Activated CD8-positive, alpha-beta memory T cell treated with anti-CD3 and anti-CD28 coated beads, Interleukin-2, amount 50 U/mL, for 1 hour (primary cell): ENCODE results near the gene ACIN1.

Source experiments
- DNase-seq: peaks from one replicate; pipeline ENCODE4 v3.0.0-alpha.2; 2020; ENCODE audit errors: extremely low read depth

ACIN1 gene

DNA sequence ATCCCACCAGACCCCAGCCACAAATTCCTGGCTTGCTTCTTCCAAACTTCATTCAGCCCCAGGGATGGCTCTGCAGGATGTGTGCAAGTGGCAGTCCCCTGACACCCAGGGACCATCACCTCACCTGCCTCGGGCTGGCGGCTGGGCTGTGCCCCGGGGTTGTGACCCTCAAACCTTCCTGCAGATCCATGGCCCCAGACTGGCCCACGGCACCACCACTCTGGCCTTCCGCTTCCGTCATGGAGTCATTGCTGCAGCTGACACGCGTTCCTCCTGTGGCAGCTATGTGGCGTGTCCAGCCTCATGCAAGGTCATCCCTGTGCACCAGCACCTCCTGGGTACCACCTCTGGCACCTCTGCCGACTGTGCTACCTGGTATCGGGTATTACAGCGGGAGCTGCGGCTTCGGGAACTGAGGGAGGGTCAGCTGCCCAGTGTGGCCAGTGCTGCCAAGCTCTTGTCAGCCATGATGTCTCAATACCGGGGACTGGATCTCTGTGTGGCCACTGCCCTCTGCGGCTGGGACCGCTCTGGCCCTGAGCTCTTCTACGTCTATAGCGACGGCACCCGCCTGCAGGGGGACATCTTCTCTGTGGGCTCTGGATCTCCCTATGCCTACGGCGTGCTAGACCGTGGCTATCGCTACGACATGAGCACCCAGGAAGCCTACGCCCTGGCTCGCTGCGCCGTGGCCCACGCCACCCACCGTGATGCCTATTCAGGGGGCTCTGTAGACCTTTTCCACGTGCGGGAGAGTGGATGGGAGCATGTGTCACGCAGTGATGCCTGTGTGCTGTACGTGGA is 52.6 kb downstream of the ACIN1 start, which contains the start of gene PSMB11:
Gene PSMB11, plus strand, starts transcription at position 51 of the 804 bp plus-strand sequence. Its CDS starts 14 bp downstream, at position 65.
- no peak for DNase-seq

DNA sequence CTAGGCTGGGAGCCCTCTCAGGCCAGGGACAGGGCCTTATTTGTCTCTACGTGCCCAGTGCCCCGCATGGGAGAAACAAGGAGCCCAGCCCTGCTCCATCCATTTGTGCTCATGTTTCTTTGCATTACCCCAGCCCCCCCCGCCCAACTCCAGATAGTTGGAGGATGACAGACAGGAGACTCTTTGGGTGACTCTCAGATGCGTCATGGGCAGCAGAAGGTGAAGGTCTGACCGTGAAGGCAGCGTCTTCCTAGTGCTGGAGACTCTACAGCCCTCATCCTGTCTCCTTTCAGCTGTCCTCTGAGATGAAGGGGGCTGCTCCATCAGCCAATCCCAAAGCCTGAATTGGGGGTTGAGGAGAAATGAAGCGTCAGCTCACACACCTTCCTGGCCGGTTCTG is 53.2 kb downstream of the ACIN1 start:
- no peak for DNase-seq

DNA sequence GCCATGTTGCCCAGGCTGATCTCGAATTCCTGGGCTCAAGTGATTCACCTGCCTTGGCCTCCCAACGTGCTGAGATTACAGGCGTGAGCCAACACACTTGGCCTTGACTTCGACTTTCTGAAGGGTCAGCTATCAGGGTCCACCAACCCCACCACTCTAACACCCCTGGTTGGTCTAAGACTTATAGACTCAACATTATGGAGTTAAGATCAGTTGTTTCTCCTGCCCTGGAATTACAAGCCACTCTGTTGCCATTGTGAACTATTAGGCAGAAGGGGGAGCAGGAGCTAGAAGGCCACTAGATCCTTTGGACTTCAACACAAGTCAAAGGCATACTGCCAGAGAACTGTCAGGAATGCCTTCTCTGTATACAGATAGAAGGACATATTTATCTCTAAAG is 54.8 kb downstream of the ACIN1 start:
- no peak for DNase-seq

DNA sequence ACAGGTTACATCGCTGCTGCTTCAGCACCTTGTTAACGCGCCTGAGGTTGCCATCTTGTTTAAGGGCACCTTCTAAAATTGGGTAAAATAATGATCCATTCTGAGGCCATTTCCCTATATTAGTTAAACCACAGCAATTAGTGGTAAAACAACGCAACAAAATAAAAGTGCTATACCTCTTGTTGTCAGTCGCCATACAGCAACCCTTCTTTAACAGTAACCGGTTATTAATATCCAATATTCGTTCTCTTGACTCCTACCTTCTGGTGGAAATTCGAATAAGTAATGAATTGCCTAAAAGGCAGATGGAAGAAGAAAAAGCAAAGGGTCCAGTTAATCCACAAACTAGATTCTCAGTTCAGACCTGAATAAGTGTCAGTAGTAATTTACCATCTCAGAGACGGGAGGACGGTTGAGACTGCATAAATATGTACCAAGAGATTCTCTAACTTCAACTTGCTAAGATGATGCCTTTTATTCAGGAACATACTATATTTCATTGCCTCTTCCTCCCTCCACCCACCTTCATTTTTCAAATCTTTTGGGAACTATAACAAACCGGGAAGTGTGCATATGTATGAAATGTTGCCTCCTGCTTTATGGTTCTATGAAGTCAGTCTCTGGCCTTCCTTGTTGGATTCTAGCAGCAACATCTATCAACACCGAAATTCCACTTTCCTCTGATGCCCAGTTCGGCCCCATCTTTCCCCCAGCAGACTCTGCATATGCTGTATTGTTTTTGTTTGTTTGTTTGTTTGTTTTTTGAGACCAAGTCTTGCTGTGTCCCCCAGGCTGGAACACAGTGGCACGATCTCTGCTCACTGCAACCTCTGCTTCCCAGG is 59.4 kb downstream of the ACIN1 start:
- DNase-seq: no peak

DNA sequence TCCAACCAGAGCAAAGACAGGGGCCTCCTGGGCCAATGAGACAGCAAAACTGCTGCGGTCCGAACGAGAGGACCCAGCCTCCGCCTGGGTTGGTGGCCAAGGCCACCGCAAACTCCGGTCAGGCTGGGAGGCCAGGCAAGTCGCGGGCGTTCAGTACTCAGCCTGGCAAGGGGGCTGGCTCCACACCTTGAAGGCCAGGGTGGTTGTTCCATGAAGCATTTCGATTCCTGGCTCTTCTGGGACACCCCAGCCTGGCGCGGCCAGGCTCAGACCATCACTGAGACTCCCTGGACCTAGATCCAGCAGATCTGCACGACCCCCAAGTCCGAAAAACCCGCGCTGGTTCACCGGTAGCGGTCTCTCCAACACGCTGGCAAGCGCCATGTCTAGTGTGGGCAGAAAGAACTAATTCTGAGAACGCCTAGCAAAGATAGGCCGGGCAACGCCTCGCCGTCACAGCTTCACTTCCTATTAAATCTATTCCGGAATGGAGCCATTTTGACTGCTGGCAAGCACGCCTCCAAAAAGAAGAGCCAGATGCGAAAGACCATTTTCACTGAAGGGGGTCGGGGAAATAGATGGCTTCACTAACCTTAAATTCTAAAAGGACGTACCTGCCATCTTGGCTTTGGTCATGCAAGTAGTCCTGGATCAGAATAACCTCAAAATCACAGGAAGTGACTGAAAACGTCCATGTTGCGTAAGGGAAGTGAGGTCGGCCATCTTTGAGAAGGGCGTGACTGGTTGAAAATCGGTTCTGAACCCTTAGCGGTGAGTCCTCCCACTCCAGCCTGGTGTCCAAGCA is 60.2 kb downstream of the ACIN1 start, which contains the start of gene PSMB5:
Gene PSMB5, minus strand, starts transcription at position 403 of the 805 bp plus-strand sequence. Its CDS starts 19 bp downstream, at position 384.
- peak; percentile 79 for DNase-seq

DNA sequence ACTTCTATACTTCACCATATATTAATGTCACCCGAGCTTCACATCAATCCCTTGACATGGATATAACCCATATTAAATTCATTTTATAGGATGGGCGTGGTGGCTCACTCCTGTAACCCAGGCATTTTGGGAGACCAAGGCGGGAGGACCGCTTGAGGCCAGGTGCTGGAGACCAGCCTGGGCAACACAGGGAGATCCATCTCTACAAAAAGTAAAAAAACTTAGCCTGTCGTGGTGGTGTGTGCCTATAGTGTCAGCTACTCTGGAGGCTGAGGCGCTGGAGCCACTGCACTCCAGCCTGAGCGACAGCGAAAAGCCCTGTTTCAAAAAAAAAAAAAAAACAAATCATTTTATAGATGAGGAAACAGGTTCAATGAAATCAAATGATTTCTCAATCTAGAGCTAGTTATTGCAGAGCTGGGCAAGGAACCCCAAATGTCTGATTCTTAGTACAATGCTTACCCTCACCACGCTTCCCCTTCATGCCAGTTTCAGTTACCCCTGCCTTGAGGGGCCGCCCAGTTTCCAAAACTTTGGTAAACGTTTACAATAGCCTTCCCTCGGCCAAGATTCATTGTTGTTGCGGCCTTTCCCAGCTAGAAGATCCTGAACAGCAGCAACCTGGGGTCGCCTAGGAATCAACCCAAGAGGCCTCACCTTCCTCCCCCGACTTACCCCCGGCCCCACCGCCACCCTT is 61.0 kb downstream of the ACIN1 start:
- DNase-seq: no peak

DNA sequence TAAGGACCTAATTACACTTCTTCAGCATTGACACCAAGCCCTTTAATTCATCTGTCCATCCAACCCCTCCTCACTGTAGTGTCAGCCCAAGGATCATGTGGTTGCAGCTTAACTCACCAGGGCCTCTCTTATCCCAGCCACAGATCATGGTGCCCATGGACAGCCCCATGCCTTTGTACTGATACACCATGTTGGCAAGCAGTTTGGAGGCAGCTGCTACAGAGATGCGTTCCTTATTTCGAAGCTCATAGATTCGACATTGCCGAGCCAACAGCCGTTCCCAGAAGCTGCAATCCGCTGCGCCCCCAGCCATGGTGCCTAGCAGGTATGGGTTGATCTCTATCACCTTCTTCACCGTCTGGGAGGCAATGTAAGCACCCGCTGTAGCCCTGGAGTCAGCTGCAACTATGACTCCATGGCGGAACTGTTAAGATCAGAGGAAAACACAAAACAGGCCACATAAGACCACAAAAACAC is 61.6 kb downstream of the ACIN1 start:
- DNase-seq: no peak

DNA sequence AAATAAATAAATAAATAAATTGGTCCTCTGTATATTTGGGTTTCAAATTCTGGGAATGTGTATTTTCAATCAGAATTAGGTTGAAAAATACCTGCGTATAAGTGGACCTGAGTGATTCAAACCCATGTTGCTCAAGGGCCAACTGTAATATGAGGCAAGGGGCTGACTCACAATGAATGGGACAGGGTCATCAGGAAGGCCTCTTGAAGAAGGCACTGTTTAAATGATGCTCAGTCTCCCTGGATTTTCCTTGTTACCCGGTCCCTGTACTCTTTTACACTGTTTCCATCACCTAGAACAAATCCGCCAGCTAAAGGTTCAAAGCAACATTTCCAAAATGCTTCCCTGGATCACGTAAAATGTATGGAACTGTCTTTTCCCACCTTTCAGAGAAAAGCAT is 64.0 kb downstream of the ACIN1 start:
- no peak for DNase-seq

DNA sequence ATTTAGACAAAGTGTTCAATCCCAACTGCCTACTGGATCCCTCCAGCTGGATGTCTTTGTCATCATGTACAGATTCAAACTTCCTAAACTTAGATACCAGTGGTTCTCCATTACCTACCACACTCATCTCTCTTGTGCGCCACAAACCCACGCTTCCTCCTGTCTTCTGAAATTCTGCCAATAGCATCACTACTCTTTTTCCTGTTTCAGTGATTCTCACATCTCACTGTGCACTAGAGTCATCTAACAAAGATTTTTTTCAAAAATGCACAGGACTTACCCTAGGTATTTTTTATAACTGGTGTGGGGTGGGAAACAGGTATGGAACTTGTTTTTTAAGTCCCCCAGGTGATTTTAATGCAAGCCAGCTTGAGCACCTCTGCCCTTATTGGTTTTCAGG is 66.1 kb downstream of the ACIN1 start:
- DNase-seq: no peak

DNA sequence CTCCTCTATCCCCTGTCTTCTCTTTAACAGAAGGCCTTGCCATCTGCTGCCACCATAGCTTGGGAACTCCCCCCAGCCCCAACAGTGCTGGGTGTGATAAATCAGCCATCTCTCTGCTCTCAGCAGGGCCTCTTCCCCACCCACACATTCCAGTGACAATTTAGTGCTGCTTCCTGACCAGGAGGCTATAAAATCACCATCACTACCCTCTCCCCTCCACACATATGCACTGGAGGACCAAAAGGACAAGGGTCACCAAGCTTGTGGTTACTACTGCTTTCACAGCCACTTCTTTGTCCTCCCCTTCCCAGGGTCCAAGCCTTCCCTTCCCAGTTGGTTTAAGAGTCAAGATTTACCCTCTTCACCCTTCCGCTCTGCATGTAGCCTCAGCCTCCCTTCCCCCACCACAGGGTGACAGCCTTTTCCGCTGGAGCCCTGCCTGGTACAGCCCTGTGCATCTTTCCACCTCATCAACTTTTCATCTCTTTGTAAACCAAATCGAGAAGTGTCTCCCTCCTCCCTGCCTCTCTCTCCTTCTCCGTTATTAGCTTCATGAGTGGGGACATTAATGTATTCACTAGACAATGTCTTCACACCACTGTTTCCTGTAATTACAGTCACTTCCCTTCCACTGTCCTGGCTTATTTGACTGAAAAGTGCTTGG is 69.7 kb downstream of the ACIN1 start:
- DNase-seq: no peak

DNA sequence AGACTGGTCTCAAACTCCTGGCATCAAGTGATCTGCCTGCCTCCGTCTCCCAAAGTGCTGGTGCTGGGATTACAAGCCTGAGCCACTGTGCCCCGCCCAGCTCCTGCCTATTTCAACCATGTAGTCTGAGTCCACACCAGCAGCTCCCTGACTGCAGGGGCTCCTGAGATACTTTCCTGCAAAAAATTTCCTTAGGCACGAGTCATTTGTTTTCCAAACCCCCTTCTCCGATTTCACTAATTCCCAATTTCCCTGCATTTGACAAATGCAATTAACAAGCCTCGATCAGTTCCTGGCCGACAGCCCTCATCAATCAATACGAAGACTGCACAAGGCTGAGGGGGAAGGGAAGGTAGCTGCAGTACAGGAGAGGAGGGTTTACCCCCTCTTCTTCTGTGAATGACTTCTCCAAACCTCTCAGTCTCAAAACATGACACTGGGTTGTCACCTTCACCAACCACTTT is 70.3 kb downstream of the ACIN1 start:
- no peak for DNase-seq

DNA sequence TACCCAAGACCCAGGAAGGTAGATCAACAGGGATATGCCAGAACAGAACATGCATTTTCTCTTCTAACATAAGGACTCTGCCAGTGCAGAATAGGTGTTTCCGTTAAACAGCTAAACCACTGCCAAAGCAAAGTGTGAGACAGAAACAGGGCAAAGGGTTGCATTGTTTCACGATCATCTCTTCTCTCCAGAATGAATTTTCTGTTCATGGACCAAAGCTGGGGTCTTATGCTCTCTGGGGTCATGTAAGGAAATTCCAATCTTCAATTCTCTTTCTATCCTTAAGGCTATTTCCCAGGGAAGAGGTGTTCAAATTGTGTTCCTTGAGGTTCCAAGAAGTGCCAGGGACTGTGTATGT is 71.2 kb downstream of the ACIN1 start:
- no peak for DNase-seq

DNA sequence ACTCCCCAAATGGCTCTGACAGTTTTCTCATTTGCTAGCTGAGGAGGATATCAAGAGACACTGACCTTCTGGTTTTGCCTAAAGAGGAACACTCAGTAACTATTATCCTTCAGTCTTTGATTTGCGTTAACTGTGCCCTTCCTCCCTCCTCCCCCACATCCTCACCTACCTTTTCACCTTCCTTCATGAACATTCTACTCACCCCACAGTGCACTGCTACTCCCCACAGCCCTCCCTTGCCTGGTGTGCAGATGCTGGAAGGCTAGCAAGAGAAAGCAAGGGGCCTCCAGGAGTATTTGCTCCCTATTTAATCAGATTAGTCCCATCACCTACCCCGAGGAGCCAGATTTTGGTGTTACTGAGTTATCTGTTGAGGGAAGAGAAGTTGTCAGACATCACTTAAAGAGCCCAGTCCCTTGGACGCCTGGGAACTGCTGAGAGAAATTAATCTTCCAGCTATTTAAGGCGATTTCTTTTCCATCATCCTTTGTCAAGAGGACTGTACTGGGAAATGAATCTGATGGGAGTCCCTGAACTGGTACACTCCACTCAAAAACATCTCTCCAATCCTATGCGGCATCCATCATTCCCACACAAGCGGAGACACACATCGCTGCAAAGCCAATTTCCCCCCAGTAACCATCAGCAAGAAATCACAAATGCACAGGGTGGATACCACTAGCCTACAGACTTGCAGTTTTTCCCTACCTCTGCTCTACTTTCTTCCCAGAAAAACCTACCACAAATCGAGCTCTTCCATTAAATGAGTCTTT is 71.7 kb downstream of the ACIN1 start:
- DNase-seq: no peak

DNA sequence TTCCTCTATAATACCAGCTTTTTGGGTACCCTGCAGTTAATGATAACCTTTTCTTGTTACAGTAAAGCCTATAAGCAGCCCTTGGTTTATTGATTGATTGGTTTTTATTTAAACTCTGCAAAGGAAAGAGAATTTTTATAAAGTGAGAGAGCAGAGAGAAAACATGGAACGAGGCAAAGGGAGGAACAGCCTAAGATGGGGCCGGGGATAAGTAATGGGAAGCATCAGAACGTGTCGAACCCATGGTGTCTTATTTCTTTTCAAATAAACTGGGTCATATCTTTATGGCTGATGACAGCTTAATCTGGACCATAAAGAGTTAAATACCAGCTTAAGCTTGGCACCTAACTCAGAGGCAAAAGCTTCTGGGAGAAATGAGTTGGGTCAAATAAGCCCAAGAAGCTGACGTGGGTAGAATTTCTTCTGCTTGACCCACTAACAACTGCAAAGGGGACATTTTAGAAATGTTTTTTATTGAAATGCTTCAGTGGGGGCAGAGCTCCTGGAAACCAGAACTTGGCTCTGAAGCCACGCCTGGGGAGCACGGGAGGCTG is 73.0 kb downstream of the ACIN1 start:
- no peak for DNase-seq

DNA sequence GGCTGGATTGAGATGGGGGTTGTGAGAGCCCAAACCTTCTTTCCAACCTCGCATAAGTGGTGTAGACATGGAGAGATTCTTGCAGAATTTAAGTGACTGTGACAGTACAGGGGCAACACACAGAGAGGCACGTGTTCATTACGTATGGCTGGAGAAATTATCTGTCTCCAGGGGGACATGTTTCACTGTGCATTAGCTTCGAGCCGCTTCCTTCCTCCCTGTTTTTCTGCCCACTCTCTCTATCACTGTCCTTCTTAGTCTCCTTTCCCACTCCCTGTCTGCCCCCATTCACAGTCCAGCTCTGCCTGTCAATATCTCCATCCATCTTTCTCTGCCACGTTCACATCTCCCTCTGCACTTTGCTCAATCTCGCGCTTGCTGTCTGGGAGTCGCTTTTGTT is 73.5 kb downstream of the ACIN1 start:
- DNase-seq: no peak

DNA sequence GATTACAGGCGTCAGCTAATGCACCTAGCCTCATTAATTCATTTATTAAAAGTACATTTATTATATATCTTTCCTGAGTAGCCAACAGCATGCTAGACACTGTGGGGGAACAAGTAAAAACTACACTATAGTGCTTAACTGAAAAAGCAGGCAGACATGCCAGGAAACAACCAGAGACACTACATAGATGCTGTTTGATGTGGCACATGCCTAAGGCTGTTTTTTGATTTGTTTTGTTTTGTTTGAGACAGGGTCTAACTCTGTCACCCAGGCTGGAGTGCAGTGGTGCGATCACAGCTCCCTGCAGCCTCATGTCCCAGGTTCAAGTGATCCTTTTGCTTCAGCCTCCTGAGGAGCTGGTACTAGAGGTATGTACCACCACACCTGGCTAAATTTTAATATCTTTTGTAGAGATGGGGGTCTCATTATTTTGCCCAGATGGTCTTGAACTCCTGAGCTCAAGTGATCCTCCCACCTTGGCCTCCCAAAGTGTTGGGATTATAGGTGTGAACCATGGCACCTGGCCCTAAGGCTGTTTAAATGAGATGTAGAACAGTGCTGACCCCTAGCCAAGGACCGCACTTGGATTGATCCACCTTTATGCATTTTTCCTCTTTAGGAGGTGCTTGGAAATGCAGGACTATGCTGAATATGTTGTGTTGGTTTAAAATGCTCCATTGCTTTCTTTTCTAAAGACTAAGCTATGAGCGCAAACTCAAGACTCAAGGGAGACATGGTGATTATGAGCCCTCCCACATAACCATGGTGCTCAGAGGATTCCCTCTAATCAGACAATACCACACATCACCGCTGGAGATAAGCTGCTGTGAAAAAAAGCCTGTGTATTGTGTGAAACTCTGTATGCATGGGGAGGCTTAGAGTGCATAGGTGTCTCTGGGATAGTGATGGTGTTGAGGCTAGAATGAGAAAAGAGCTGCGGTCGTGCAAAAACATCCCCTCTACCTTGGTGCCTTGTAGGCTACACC is 74.5 kb downstream of the ACIN1 start:
- no peak for DNase-seq

DNA sequence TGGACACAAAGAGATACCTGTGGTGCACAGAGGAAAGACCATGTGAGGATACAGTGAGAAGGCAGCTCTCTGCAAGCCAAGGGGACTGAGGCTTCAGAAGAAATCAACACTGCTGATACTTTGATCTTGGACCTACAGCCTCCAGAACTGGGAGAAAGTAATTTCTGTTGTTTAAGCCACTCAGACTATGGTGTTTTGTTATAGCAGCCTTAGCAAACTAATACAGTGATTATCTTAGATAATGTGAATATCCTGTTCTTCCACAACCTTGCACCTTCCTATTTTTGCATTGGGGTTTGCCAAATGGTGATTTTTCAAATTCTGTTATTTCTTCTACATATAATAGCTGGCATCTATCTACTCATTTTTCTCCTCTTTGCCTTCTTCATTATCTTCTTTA is 76.8 kb downstream of the ACIN1 start:
- no peak for DNase-seq

DNA sequence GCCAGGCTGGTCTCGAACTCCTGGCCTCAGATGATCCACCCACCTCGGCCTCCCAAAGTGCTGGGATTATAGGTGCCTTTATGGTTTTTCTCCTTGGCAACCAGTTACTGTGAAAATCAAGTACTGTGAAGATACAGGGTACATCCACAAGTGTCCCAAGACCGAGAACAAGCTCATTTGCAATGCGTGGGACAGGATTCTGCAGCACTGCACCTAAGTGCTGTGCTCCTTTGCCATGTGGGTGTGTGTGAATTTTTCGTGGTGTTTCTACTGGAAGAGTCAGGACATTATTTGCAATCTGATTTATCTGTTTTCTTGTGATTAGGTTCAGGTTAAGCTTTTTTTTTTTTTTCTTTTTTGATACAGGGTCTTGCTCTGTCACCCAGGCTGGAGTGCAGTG is 77.8 kb downstream of the ACIN1 start:
- no peak for DNase-seq
